Activated naive CD8-positive, alpha-beta T cell (primary cell): ENCODE data around the gene TMSB10.

Source experiments
- H3K27ac Mint-ChIP-seq: one replicate; pipeline ENCODE4 v1.8.0; 2021; ENCODE audit warnings: mixed read lengths
- H3K27me3 Mint-ChIP-seq: one replicate; pipeline ENCODE4 v1.8.0; 2021; ENCODE audit warnings: mixed read lengths
- H3K36me3 Mint-ChIP-seq: one replicate; pipeline ENCODE4 v1.8.0; 2021; ENCODE audit warnings: mixed read lengths
- H3K4me1 Mint-ChIP-seq: one replicate; pipeline ENCODE4 v1.8.0; 2021; ENCODE audit warnings: low read depth, mixed read lengths
- H3K4me3 Mint-ChIP-seq: one replicate; pipeline ENCODE4 v1.8.0; 2021; ENCODE audit warnings: mild to moderate bottlenecking, mixed read lengths
- H3K9me3 Mint-ChIP-seq: one replicate; pipeline ENCODE4 v1.8.0; 2021; ENCODE audit warnings: low read depth, mixed read lengths

TMSB10 gene

DNA sequence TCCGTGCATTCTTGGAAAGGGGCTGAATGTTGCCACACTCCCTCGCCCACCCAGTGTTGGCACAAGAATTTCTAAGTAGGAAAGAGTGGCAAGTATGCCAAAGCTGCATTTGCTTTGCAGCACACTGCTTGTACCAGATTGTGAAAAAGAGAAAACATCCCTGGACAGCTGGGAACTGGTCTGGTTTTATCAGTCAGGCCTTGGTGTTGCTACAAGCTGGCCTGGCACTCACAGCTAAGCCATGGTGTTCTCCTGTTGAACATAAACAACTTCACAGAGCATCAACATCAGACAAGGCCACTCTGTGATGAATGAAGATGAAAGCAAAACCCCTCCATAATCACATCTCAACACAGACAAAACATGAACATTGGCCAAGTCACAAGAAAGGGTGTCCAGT lies 20.3 kb upstream of the TMSB10 start:
- no peaks in the 10 kb centered on the region for H3K27me3 Mint-ChIP-seq
- no peaks in the 10 kb centered on the region for H3K36me3 Mint-ChIP-seq
- H3K27ac Mint-ChIP-seq = peak overlapping the region; percentile 50
- no peak overlapping the region for H3K4me3 Mint-ChIP-seq
- H3K9me3 Mint-ChIP-seq = no peaks in the 10 kb centered on the region
- H3K4me1 Mint-ChIP-seq = peaks cover 70% of the 10 kb centered on the region

DNA sequence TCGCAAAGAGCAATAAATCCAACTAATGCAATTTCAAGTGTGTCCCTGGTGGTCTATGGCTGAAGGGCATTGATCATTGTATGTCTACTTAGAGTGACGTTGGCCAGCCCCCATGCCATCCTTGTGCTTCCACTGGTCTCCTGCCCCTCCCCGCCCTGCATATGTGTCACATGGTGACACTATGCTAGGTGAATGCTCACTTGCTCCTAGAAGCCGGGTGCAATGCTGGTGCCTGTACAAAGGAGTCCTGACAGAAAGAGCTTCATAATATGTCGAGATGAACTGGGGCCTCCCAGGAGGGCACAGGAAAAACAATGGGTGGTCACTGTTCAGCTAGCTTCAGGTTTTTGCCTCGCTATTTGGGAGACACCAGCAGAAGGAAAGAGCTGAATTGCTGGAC lies 18.7 kb upstream of the TMSB10 start:
- no peak overlapping the region for H3K4me3 Mint-ChIP-seq
- peaks cover 70% of the 10 kb centered on the region for H3K4me1 Mint-ChIP-seq
- no peaks in the 10 kb centered on the region for H3K27me3 Mint-ChIP-seq
- peak overlapping the region; percentile 97 for H3K27ac Mint-ChIP-seq
- H3K9me3 Mint-ChIP-seq = no peaks in the 10 kb centered on the region
- no peaks in the 10 kb centered on the region for H3K36me3 Mint-ChIP-seq

GRCh38 chr2:84888401-84889276 lies 16.8 kb upstream of the TMSB10 start:
- Mint-ChIP-seq H3K9me3 (no peaks in the 10 kb centered on the region), H3K27me3 (no peaks in the 10 kb centered on the region), H3K36me3 (no peaks in the 10 kb centered on the region), H3K27ac (peak overlapping the region; percentile 97), H3K4me3 (peak overlapping the region; percentile 80), H3K4me1 (peaks cover 54% of the 10 kb centered on the region)

GRCh38 chr2:84889332-84889731 lies 16.1 kb upstream of the TMSB10 start:
- peak overlapping the region; percentile 97 for H3K27ac Mint-ChIP-seq
- peaks cover 53% of the 10 kb centered on the region for H3K4me1 Mint-ChIP-seq
- no peaks in the 10 kb centered on the region for H3K27me3 Mint-ChIP-seq
- peak overlapping the region; percentile 80 for H3K4me3 Mint-ChIP-seq
- no peaks in the 10 kb centered on the region for H3K9me3 Mint-ChIP-seq
- H3K36me3 Mint-ChIP-seq = no peaks in the 10 kb centered on the region

DNA sequence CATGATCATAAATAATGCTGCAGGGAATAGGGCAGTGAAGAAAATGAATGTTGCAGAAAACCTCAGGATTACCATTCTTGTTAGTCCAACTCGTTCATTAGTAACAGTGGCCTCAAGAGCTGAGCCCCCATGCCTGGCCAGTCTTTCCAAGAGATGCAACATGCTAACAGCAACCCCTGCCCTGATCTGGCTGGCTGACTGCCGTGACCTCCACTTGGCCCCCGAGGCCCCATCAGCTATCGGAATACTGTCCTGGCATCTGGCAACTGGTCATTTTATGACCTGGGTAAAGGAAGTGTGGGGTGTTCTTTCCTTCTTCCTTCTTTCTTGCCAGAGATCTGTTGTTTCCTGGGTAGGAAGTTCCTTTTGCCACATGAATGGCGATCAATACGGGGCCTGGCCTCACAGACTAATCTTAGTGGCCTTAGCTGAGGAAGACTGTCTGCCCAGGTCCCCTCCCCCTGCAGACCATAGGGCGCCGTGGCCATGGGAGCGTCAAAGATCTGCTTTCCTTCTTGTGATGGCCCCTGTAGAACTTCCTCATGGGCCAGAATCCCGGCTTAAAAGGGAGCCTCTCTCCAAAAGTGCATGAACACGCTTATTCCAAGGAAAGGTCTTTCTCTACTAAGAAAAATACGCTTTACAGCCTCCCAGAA lies 14.0 kb upstream of the TMSB10 start:
- H3K27ac Mint-ChIP-seq = peak overlapping the region; percentile 46
- H3K4me3 Mint-ChIP-seq = no peak overlapping the region
- peaks cover 55% of the 10 kb centered on the region for H3K4me1 Mint-ChIP-seq
- H3K9me3 Mint-ChIP-seq = no peaks in the 10 kb centered on the region
- no peaks in the 10 kb centered on the region for H3K27me3 Mint-ChIP-seq
- no peaks in the 10 kb centered on the region for H3K36me3 Mint-ChIP-seq

- Mint-ChIP-seq H3K4me1 (peaks cover 50% of the 10 kb centered on the region), H3K9me3 (no peaks in the 10 kb centered on the region), H3K4me3 (peak overlapping the region; percentile 74), H3K36me3 (no peaks in the 10 kb centered on the region), H3K27ac (peak overlapping the region; percentile 94), H3K27me3 (no peaks in the 10 kb centered on the region)
Measured at GRCh38 chr2:84894131-84894586, 11.3 kb upstream of the TMSB10 start.

GRCh38 chr2:84894758-84895520 lies 10.5 kb upstream of the TMSB10 start:
- Mint-ChIP-seq H3K36me3 (no peaks in the 10 kb centered on the region), H3K27ac (peak overlapping the region; percentile 94), H3K4me3 (peak overlapping the region; percentile 74), H3K4me1 (peaks cover 51% of the 10 kb centered on the region), H3K9me3 (no peaks in the 10 kb centered on the region), H3K27me3 (no peaks in the 10 kb centered on the region)

- no peaks in the 10 kb centered on the region for H3K27me3 Mint-ChIP-seq
- no peak overlapping the region for H3K4me3 Mint-ChIP-seq
- H3K36me3 Mint-ChIP-seq = no peaks in the 10 kb centered on the region
- no peaks in the 10 kb centered on the region for H3K9me3 Mint-ChIP-seq
- H3K4me1 Mint-ChIP-seq = peaks cover 62% of the 10 kb centered on the region
- no peak overlapping the region for H3K27ac Mint-ChIP-seq
Measured at GRCh38 chr2:84896567-84896966, 8.9 kb upstream of the TMSB10 start.

DNA sequence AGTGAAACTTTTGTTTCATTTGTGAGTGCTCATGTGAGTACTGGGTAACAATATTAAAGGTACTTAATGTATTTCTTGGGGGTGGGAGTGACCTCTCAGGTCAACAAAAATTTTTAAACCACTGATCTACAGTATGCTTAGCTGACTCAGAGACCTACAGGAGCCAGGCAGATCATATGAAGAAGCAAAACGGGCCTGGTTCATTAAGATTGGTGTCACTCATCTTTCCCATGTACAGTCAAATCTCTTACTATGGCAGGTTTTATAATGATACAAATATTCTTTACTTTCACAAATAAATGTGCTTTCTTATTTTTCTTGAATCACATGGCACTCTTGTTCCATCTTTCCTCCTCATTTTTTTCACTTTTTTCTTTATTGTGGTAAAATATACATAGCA lies 7.7 kb upstream of the TMSB10 start:
- peak overlapping the region; percentile 66 for H3K4me3 Mint-ChIP-seq
- H3K27ac Mint-ChIP-seq = peak overlapping the region; percentile 90
- no peaks in the 10 kb centered on the region for H3K27me3 Mint-ChIP-seq
- no peaks in the 10 kb centered on the region for H3K9me3 Mint-ChIP-seq
- H3K4me1 Mint-ChIP-seq = peaks cover 66% of the 10 kb centered on the region
- H3K36me3 Mint-ChIP-seq = no peaks in the 10 kb centered on the region

DNA sequence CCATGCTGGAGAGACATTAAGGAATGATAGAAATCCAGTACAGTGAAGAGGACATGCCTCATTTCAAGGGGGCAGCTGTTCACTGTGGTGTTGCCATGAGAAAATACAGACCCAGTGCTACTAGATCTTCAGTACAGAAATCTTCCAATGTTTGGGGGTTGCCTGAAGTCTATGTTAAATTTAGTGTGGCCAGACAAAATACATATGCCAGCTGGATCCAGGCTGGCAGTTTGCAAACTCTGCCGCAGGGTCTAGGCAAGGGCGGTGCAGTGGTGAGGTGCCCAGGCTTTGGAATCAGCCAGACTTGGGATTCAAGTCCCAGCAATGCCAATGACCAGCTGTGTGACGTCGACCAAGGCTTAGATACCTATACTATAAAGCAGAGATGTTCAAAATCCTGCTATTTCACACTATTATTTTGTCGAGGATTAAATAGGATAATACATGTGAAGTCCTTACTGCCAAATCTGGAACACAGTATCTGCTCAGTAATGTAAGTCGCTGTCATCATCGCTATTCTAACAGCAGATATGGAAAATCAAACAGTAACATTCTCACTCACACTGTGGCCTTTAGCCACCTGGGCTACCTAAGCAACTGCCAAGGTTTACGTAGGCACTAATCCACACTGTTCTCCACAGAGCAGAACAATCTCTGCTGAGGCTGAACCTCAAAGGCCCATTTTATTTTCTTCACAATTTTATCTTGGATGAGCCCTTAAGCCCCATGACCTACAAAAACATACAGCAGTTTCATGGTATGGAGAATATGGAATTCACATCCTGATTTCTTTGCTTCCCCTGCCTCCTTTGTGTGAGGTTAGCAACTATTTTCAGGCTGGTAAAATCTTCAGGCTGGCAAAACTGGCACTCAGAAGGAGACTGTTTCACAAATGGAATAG lies 5.9 kb upstream of the TMSB10 start:
- H3K36me3 Mint-ChIP-seq = no peaks in the 10 kb centered on the region
- H3K9me3 Mint-ChIP-seq = no peaks in the 10 kb centered on the region
- H3K27ac Mint-ChIP-seq = peak overlapping the region; percentile 90
- H3K4me1 Mint-ChIP-seq = peaks cover 70% of the 10 kb centered on the region
- no peak overlapping the region for H3K4me3 Mint-ChIP-seq
- no peaks in the 10 kb centered on the region for H3K27me3 Mint-ChIP-seq

- no peaks in the 10 kb centered on the region for H3K9me3 Mint-ChIP-seq
- no peaks in the 10 kb centered on the region for H3K27me3 Mint-ChIP-seq
- H3K4me3 Mint-ChIP-seq = no peak overlapping the region
- peaks cover 64% of the 10 kb centered on the region for H3K4me1 Mint-ChIP-seq
- no peaks in the 10 kb centered on the region for H3K36me3 Mint-ChIP-seq
- peak overlapping the region; percentile 4 for H3K27ac Mint-ChIP-seq
Measured at GRCh38 chr2:84900971-84901370, 4.5 kb upstream of the TMSB10 start.

DNA sequence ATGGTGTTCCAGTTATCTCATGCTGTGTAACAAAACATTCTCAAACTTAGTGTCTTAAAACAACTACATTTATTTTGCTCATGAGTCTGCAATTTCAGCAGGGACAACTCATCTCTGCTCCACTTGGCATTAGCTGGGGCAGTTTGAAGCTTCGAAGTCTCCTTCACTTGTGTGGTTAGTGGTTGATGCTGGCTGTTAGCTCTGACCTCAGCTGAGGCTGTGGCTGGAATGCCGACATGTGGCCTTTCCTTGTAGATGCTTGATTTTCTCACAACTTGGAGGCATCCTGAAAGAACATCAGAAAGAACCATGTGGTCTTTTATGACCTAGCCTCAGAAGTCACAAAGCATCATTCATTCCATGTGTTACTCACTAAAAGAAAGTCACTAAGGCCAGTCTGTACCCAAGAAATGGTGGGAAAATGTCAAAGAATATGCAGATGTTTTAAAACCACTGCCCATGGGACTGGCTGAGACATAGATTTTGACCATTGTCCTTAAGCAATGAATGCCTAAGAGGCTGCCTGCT lies 3.8 kb upstream of the TMSB10 start:
- Mint-ChIP-seq H3K27ac (peak overlapping the region; percentile 70), H3K9me3 (no peaks in the 10 kb centered on the region), H3K36me3 (no peaks in the 10 kb centered on the region), H3K4me1 (peaks cover 58% of the 10 kb centered on the region), H3K4me3 (no peak overlapping the region), H3K27me3 (no peaks in the 10 kb centered on the region)

DNA sequence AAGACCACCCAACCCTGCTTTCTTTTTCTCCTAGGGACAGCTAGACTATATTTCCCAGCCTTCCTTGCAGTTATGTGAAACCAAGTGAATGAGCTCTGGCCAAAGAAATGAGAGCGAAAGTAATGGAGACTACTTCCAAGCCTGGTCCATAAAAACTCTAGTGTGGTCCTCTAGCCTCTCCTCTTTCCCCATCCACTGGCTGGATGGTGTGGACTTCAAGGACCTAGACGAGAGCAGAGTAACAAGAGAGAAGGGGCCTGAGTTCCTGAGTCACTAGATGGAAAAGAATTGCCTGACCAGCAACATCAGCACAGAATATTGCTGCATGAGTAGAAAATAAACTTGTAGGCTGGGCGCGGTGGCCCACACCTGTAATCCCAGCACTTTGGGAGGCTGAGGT lies 2.9 kb upstream of the TMSB10 start:
- no peaks in the 10 kb centered on the region for H3K9me3 Mint-ChIP-seq
- H3K4me1 Mint-ChIP-seq = peaks cover 60% of the 10 kb centered on the region
- no peak overlapping the region for H3K27ac Mint-ChIP-seq
- H3K36me3 Mint-ChIP-seq = peaks cover 7% of the 10 kb centered on the region
- H3K27me3 Mint-ChIP-seq = no peaks in the 10 kb centered on the region
- no peak overlapping the region for H3K4me3 Mint-ChIP-seq

DNA sequence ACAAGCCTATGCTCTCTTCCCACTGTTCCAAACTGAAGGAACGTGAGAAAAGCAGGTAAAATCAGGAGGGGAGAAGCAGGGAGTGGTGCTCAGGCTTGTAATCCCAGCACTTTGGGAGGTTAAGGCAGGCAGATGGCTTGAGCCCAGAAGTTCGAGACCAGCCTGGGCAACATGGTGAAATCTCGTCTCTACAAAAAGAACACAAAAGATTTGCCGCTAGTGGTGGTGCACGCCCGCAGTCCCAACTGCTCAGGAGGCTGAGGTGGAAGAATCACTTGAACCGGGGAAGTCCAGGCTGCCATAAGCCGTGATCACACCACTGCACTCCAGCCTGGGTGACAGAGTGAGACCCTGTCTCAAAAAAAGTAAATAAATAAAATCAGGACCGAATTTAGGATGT lies 1.3 kb upstream of the TMSB10 start:
- H3K9me3 Mint-ChIP-seq = peaks cover under 1% of the 10 kb centered on the region
- peak overlapping the region; percentile 85 for H3K4me3 Mint-ChIP-seq
- no peaks in the 10 kb centered on the region for H3K27me3 Mint-ChIP-seq
- H3K4me1 Mint-ChIP-seq = peaks cover 62% of the 10 kb centered on the region
- H3K27ac Mint-ChIP-seq = peak overlapping the region; percentile 51
- H3K36me3 Mint-ChIP-seq = peaks cover 7% of the 10 kb centered on the region
